GM12875 (cell line): ENCODE data around the gene COL6A2.

Experiments
- H3K4me3 ChIP-seq: one replicate; pipeline ENCODE4 v1.5.1; 2011; ENCODE audit warnings: low read depth, low read length, control low read depth
- TF ChIP-seq, protein P1 (sequence below): IDR thresholded peaks from 2 replicates; pipeline ENCODE4 v1.5.1; 2011; ENCODE audit warnings: low read depth, mild to moderate bottlenecking, control low read depth, inconsistent platforms, low read length, moderate library complexity, borderline replicate concordance; ENCODE audit not compliant: insufficient read depth

COL6A2 gene

DNA sequence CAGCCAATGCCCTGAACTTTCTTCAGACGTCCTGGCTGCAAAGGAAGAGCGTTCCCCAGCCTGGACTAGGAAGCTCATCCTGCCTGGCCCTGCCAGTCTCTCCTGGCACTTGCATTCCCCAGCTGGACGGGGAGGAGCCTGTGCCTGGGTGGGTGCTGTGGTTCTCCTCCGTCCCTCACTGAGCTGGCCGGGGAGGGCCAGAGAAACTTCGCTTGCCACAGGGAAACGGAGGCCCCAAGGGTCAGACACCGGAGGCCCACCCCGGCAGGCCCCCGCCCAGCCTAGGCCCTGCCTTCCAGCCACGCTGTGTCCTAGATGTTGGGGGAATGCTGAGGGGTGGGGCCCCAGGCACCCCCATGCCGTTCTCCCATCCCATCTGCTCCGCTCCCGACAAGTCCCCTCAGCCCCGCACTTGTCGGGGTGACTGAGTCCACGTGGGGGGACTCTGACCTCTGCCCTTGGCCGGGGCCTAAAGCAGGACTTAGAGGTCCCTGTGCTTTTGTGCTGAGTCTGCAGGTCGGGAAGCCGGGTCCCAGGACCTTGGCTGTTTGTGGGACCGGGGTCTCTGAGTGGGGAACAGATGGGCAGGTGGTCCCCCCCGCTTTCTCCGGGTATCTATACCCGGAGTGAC lies 52.7 kb downstream of the COL6A2 start:
- TF ChIP-seq, protein P1, sequence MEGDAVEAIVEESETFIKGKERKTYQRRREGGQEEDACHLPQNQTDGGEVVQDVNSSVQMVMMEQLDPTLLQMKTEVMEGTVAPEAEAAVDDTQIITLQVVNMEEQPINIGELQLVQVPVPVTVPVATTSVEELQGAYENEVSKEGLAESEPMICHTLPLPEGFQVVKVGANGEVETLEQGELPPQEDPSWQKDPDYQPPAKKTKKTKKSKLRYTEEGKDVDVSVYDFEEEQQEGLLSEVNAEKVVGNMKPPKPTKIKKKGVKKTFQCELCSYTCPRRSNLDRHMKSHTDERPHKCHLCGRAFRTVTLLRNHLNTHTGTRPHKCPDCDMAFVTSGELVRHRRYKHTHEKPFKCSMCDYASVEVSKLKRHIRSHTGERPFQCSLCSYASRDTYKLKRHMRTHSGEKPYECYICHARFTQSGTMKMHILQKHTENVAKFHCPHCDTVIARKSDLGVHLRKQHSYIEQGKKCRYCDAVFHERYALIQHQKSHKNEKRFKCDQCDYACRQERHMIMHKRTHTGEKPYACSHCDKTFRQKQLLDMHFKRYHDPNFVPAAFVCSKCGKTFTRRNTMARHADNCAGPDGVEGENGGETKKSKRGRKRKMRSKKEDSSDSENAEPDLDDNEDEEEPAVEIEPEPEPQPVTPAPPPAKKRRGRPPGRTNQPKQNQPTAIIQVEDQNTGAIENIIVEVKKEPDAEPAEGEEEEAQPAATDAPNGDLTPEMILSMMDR: no peak
- no peak overlapping the region for H3K4me3 ChIP-seq

DNA sequence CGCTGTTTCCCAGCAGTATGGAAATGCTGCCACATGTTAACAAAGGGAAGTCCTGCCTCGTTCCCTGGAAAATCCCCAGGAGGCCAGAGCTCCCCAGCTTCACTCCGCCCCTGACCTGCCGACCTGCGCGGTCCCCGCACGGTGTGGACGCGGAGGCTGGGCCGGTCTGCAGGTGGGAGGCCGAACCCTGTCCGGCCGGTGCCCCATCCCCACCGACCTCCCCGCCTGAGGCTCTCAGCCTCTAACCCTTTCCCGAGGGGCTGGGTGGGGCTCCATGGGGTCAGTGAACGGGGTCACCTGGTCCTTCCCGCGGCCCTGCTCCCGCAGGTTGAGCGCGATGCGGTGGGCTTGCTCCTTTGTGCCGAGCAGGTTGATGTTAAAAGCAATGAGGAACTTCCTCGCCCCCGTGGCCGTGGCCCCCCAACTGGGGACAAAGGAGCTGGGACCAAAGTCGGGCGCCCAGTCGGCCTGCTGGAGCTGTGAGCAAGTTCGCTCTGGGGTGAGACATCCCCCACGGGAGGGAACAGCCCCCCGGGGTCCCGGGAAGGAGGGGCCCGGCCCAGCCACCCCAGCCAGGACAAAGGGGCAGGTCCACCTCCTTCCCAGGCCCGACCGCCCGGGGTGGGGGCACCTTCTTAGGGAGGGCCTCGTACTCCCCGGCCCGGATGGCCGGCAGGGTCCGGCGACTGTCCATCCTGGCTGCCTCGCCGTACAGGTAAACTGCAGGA lies 53.5 kb downstream of the COL6A2 start:
- TF ChIP-seq, protein P1: no peak
- no peak overlapping the region for H3K4me3 ChIP-seq

DNA sequence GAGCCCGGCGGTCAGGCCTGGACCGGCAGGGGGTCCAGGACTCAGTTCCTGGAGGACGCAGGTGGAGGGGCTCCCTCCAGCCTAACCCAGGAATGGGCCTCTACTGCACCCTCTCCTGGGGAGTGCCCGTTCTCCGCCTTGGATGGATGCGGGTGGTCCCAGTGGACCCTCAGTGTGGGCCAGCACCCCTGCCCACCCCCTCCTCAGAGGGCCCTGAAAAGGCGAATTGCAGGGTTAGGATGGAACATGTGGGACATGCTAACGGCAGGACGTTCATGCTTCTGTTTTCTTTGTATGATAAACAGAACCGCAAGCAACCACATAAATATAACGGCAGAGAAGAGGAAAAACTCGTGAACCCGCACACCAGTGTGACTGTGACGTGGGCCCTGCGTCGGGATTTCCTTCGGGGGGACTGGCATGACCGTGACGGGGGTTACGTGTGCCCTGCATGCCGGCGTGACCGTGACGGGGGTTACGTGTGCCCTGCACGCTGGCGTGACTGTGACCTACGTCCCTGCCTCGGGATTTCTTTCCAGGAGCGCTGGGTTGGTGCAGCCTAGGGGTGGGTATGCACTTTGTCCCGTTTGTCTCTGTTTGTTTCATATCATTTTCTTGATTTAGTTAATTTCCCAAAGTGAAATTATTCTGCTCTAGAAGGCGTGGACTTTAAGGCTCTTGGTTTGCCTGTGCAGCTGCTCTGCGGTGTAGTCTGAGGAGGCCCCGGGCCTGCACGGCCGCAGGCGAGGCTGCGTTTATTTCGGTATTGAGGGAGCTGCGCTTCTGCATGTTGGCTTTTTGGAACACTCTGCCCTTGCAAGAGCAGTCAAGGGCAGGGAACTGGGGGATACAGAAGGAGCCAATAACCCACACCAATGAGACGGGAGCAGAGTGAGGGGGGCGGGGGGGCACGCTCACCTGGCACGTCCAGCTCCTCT lies 54.3 kb downstream of the COL6A2 start:
- no peak overlapping the region for H3K4me3 ChIP-seq
- TF ChIP-seq, protein P1: no peak

GRCh38 chr21:46152927-46153246 lies 55.0 kb downstream of the COL6A2 start:
- H3K4me3 ChIP-seq: no peak overlapping the region
- TF ChIP-seq, protein P1: no peak

- H3K4me3 ChIP-seq: no peak overlapping the region
- TF ChIP-seq, protein P1: peak; percentile 76
Observed at GRCh38 chr21:46153247-46154154, 55.6 kb downstream of the COL6A2 start.

DNA sequence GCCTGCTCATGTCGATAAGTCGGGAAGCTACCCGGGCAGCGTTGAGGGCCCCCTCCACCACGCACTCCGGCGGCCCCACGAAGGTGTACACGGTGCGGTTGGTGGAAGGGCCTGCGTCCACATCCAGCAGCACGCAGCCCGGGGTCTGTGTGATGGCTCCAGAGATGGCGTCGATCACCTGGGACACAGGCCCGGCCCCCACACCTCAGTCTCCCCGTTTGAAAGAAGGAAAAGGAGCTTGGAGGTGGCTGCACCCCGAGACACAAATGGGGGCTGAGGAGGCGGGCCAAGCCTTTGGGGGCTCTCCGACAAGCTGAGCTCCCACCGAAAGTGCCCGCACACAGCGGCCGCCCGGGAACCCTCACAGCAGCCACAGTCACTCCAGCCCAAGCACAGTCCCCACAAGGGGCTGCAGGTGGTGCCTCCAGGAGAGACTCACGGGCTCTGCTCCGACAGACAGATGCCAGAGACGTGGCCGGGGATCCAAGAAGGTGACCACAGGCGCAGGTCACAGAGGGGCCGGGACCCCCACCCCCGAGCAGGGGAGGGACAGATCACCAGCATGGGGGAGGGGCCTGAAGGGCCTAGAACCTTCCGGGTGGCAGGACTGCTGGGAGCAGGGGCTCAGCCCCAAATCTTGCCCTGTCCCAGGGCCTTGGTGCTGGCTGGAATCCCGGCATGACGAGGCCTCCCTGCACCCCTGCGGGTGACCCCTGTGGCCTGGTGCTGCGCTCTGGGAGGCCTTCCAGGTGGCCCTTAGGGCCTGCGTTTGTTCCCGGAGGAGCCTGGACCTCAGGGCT lies 56.4 kb downstream of the COL6A2 start:
- TF ChIP-seq, protein P1: no peak
- no peak overlapping the region for H3K4me3 ChIP-seq
